GM21717 (cell line): Measurements from ENCODE around the gene USP48.
"Not testable (repeated sequence)": the region's sequence is repeated elsewhere in the genome, so short reads cannot be mapped to it uniquely, and the experiment has no call there.

Experiments used
- ATAC-seq: cut with Tn5 transposase; IDR thresholded peaks from one replicate; pipeline ENCODE4 v1.9.1; 2021; ENCODE audit warnings: mild to moderate bottlenecking, moderate library complexity; ENCODE audit not compliant: unreplicated experiment

USP48 gene

GRCh38 chr1:21774835-21775549, 8.0 kb downstream of the USP48 start:
- no peak for ATAC-seq

- no peak for ATAC-seq
These were observed 9.4 kb downstream of the USP48 start for GRCh38 chr1:21773585-21773984.

GRCh38 chr1:21771672-21772071, 11.3 kb downstream of the USP48 start:
- not testable (repeated sequence) for ATAC-seq

GRCh38 chr1:21770602-21771001, 12.3 kb downstream of the USP48 start:
- not testable (repeated sequence) for ATAC-seq

GRCh38 chr1:21770201-21770600, 12.7 kb downstream of the USP48 start:
- ATAC-seq: no peak

GRCh38 chr1:21767106-21767505, 15.8 kb downstream of the USP48 start:
- ATAC-seq: not testable (repeated sequence)

GRCh38 chr1:21766210-21766609, 16.7 kb downstream of the USP48 start:
- no peak for ATAC-seq

- ATAC-seq: no peak
These were observed 18.1 kb downstream of the USP48 start for GRCh38 chr1:21764615-21765423.

GRCh38 chr1:21763694-21764419, 19.1 kb downstream of the USP48 start:
- no peak for ATAC-seq

- no peak for ATAC-seq
These were observed 19.7 kb downstream of the USP48 start for GRCh38 chr1:21763236-21763635.

- no peak for ATAC-seq
These were observed 20.9 kb downstream of the USP48 start for GRCh38 chr1:21762022-21762404.

- no peak for ATAC-seq
These were observed 21.9 kb downstream of the USP48 start for GRCh38 chr1:21761052-21761451.

GRCh38 chr1:21759818-21760217, 23.1 kb downstream of the USP48 start:
- ATAC-seq: no peak

GRCh38 chr1:21759182-21759581, 23.8 kb downstream of the USP48 start:
- no peak for ATAC-seq

GRCh38 chr1:21758614-21759013, 24.3 kb downstream of the USP48 start:
- no peak for ATAC-seq

- no peak for ATAC-seq
These were observed 26.4 kb downstream of the USP48 start for GRCh38 chr1:21756393-21757089.

GRCh38 chr1:21755067-21755466, 27.9 kb downstream of the USP48 start:
- no peak for ATAC-seq

- no peak for ATAC-seq
These were observed 28.4 kb downstream of the USP48 start for GRCh38 chr1:21754583-21754982.

GRCh38 chr1:21752186-21752585, 30.8 kb downstream of the USP48 start:
- no peak for ATAC-seq

- ATAC-seq: no peak
These were observed 31.7 kb downstream of the USP48 start for GRCh38 chr1:21751281-21751680.

GRCh38 chr1:21750841-21751240, 32.1 kb downstream of the USP48 start:
- no peak for ATAC-seq
